Endothelial cell of umbilical vein (primary cell): ENCODE measurements around the gene SFT2D3. TPM values are rescaled to one million over a fixed set of nuclear protein-coding genes. Genes with fewer than 3 reads are reported as not detected.

Experiments used
- BruUV-seq: library from RNA; stranded (reverse); fragments of 400-500 nt; replicated peaks from 2 replicates; lab custom pipeline; 2021; lab: Mats Ljungman, UMichigan
- CTCF ChIA-PET: fragments of 300-600, 350-600 bp; sonication (Branson Sonifier 250); formaldehyde crosslinking; loops from one replicate; lab custom pipeline; 2021; ENCODE audit warnings: antibody characterized with exemption, inconsistent platforms; lab: Charles Lee
- POLR2A ChIA-PET: fragments of 300-600, 350-600 bp; sonication (Branson Sonifier 250); formaldehyde crosslinking; loops from one replicate; lab custom pipeline; 2021; ENCODE audit warnings: antibody characterized with exemption, inconsistent platforms; lab: Charles Lee
- DNase-seq: peaks from one replicate; pipeline ENCODE4 v3.0.0-alpha.2; 2011; ENCODE audit warnings: low read depth, low spot score
- FAIRE-seq: peaks from 2 replicates; lab custom pipeline; 2011; peaks lifted over from hg19 to GRCh38; lab: Jason Lieb, UNC
- H2AFZ ChIP-seq: 2 replicates; pipeline ENCODE4 v1.6.0; 2012; ENCODE audit warnings: low read depth, low read length, control low read depth, inconsistent platforms
- H3K27ac ChIP-seq: 2 replicates; pipeline ENCODE4 v1.5.1; 2011; ENCODE audit warnings: low read depth, mild to moderate bottlenecking, control low read depth, low read length, moderate library complexity; ENCODE audit not compliant: insufficient read depth
- H3K27me3 ChIP-seq, 2 experiments: 2 replicates each; pipeline versions ENCODE4 v1.6.0 to v1.6.1; 2011; ENCODE audit warnings: low read length in 2 of 2, mixed read lengths in 1 of 2; ENCODE audit not compliant: control insufficient read depth in 2 of 2, insufficient read depth in 2 of 2
- H3K36me3 ChIP-seq, 2 experiments: 2 replicates in 1 of 2; 3 replicates in 1 of 2; pipeline ENCODE4 v1.5.1; 2011; ENCODE audit warnings: low read length in 2 of 2, mild to moderate bottlenecking in 1 of 2, moderate library complexity in 1 of 2; ENCODE audit not compliant: control insufficient read depth in 2 of 2, insufficient read depth in 2 of 2; ENCODE audit errors: extremely low read depth in 1 of 2
- H3K4me1 ChIP-seq: 3 replicates; pipeline ENCODE4 v1.5.1; 2011; ENCODE audit warnings: mild to moderate bottlenecking, low read length; ENCODE audit not compliant: control insufficient read depth, insufficient read depth; ENCODE audit errors: extremely low read depth
- H3K4me2 ChIP-seq: 2 replicates; pipeline ENCODE4 v1.6.1; 2011; ENCODE audit warnings: low read length, control low read depth, mixed read lengths; ENCODE audit not compliant: insufficient read depth
- H3K4me3 ChIP-seq, 3 experiments: fragments of 200-600 bp in 1 of 3; sonication (generic), shearing (Covaris generic) in 1 of 3; replicated peaks in 1 of 3; 2 replicates each; pipeline ENCODE4 v1.5.1; 2011 to 2016; ENCODE audit warnings: control low read depth in 3 of 3, low read length in 3 of 3, mild to moderate bottlenecking in 2 of 3, inconsistent platforms in 1 of 3, low read depth in 1 of 3, moderate library complexity in 1 of 3; ENCODE audit not compliant: insufficient read depth in 1 of 3
- H3K79me2 ChIP-seq: 2 replicates; pipeline ENCODE4 v1.6.0; 2012; ENCODE audit warnings: low read length, inconsistent platforms; ENCODE audit not compliant: control insufficient read depth, insufficient read depth
- H3K9ac ChIP-seq: replicated peaks from 2 replicates; pipeline ENCODE3; 2011; ENCODE audit warnings: low read length, control low read depth; ENCODE audit not compliant: insufficient read depth; ENCODE audit errors: extremely low read depth
- H3K9me1 ChIP-seq: replicated peaks from 3 replicates; pipeline ENCODE4 v1.6.0; 2011; ENCODE audit warnings: mild to moderate bottlenecking, low read length; ENCODE audit not compliant: control insufficient read depth, insufficient read depth; ENCODE audit errors: extremely low read depth
- H3K9me3 ChIP-seq: replicated peaks from 2 replicates; pipeline ENCODE4 v1.5.1; 2012; ENCODE audit warnings: low read length, inconsistent platforms; ENCODE audit not compliant: control insufficient read depth, insufficient read depth
- H4K20me1 ChIP-seq: replicated peaks from 2 replicates; pipeline ENCODE3; 2011; ENCODE audit warnings: mild to moderate bottlenecking, low read length; ENCODE audit not compliant: control insufficient read depth, insufficient read depth; ENCODE audit errors: extremely low read depth
- CTCF ChIP-seq, 2 donors: IDR thresholded peaks; 1 replicate in 1 of 2; 2 replicates in 1 of 2; pipeline ENCODE4 v1.5.1; 2011; ENCODE audit warnings: low read length in 2 of 2, mild to moderate bottlenecking in 2 of 2, moderate library complexity in 2 of 2, control low read depth in 1 of 2, inconsistent platforms in 1 of 2, low read depth in 1 of 2; ENCODE audit not compliant: insufficient read depth in 1 of 2; ENCODE audit errors: extremely low read depth in 1 of 2
- JUN ChIP-seq: IDR thresholded peaks from 2 replicates; pipeline ENCODE4 v1.6.1; 2011; ENCODE audit warnings: borderline replicate concordance, low read depth; ENCODE audit not compliant: insufficient read length, insufficient read depth
- MAX ChIP-seq: IDR thresholded peaks from 2 replicates; pipeline ENCODE4 v1.6.1; 2011; ENCODE audit not compliant: insufficient read depth, insufficient read length
- POLR2A ChIP-seq: IDR thresholded peaks from 2 replicates; pipeline ENCODE4 v1.6.1; 2012; ENCODE audit warnings: low read depth, mild to moderate bottlenecking, control low read depth, low read length
- dilution Hi-C: fragments of 300-500 bp; cut with MboI; formaldehyde crosslinking; loops from one replicate; pipeline ENCODE4 v1.15.0; 2019; ENCODE audit warnings: low sequenced_read_pairs; ENCODE audit not compliant: extremely low pct_ligation_motif_present
- intact Hi-C: fragments of 100-400 bp; cut with micrococcal nuclease; formaldehyde crosslinking; loops from one replicate; pipeline ENCODE4 v1.10.0; 2022
- polyA plus RNA-seq, 4 experiments: library from polyadenylated mRNA; depleted of rRNA in 3 of 4; stranded (reverse) in 3 of 4; unstranded in 1 of 4; fragments of >200 nt; gene quantifications; 2 replicates each; pipeline versions ENCODE4 v1.2.1 to v1.2.3, GENCODE V29; 2011 to 2012; ENCODE audit warnings: missing spikeins in 1 of 4
- total RNA-seq: library from RNA; stranded (reverse); gene quantifications from 2 replicates; pipeline ENCODE4 v1.2.3, GENCODE V29; 2021

The SFT2D3 gene
- total and polyA plus RNA-seq, 2 donors (not counting 3 experiments of a cell fraction or from before 2014, with no cell fraction given) = 4.5 to 4.7 TPM

- Histone ChIP-seq H3K9ac (no peak overlapping the region), H3K27ac (no peak overlapping the region), H3K27me3 (no peaks in the 10 kb centered on the region), H3K79me2 (no peaks in the 10 kb centered on the region), H3K4me2 (peak overlapping the region; percentile 63), H3K4me1 (peaks cover 8% of the 10 kb centered on the region), H3K9me1 (no peaks in the 10 kb centered on the region), H4K20me1 (no peaks in the 10 kb centered on the region), H3K4me3 (peak overlapping the region in 2 of 3 experiments; percentile 21 to 22), H3K9me3 (no peaks in the 10 kb centered on the region), H3K36me3 (no peaks in the 10 kb centered on the region), H2AFZ (peak overlapping the region; percentile 66)
- ChIA-PET CTCF (interaction anchor here (0.6 to 4.2 kb wide), 31 partner anchors 8 to 372 kb away, joined by 3 to 162 read pairs (median 8); partner anchors contain the start of genes IWS1 and LIMS2), POLR2A (interaction anchor here (1.9 kb wide), 1 partner anchor 104 kb away, joined by 5 read pairs; no protein-coding TSS in a partner anchor)
- peak; percentile 75 for DNase-seq
- no TSS peak for BruUV-seq
- dilution Hi-C loops (no loop called here), intact Hi-C loops (loop anchor here (1.0 kb wide), 1 partner anchor 104 kb away; no protein-coding TSS in a partner anchor)
- peak; percentile 66 for FAIRE-seq
- TF ChIP-seq JUN (no peak), CTCF (IDR thresholded peaks at IDR 0.05; ENCODE audit: extremely low read depth in 1 of 2, insufficient read depth in 1 of 2, low read depth in 1 of 2, low read length in 2 of 2) (peak; percentile 60 to 73), MAX (peak; percentile 31), POLR2A (no peak)
These were observed 5.5 kb upstream of the SFT2D3 start for GRCh38 chr2:127695491-127696472.
